Stimulated activated CD4-positive, alpha-beta T cell treated with anti-CD3 and anti-CD28 coated beads, Interleukin-12 subunit alpha, Interleukin-12 subunit beta, amount 100 ng/mL, for 24 hours (primary cell): ENCODE data around the gene MS4A15.
"Not testable (repeated sequence)": the region's sequence is repeated elsewhere in the genome, so short reads cannot be mapped to it uniquely, and the experiment has no call there.

Experiments used
- DNase-seq, 2 experiments: peaks; one replicate each; pipeline ENCODE4 v3.0.0-alpha.2; 2020; ENCODE audit warnings: low read depth in 2 of 2

Gene MS4A15

DNA sequence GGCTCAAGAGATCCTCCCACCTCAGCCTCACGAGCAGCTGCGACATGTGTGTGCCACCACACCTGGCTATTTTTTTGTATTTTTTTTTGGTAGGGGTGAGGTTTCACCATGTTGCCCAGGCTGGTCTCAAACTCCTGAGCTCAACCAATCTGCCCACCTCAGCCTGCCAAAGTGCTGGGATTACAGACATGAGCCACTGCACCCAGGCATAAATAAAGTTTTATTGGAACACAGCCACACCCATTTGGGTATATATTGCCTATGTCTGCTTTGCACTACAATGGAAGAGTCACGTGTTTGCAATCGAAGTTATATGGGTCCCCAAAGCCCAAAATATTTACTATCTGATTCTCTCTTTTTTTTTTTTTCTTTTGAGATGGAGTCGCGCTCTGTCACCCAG is 1.8 kb upstream of the MS4A15 start:
- no peak for DNase-seq

DNA sequence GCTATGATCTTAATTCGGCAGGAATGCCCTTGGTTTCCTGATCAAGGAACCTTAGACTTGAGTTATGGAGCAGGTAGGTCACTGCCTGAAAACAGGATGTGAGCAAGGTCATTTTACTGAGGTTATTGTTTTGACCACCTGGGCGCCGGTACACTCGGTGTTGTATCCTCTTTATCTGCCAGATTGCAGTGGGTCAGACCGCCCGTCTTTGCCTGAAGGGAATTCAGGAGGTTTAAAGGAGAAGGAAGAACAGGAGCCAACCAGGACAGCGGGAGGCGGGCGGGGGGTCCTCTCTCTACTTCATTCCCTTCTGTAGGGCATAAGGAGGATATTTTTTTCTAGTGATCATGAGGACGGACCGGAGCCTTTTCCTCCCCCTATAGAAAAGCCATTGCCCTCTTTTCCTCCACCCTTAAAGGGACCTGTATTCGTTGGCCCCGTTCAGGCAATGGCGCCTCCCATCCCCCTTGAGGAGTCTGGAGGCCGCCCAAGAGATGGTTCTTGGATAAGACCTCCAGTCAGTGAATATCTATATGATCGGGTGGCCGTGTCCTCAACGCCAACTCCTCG is 649 bp downstream of the MS4A15 start:
- no peak for DNase-seq

DNA sequence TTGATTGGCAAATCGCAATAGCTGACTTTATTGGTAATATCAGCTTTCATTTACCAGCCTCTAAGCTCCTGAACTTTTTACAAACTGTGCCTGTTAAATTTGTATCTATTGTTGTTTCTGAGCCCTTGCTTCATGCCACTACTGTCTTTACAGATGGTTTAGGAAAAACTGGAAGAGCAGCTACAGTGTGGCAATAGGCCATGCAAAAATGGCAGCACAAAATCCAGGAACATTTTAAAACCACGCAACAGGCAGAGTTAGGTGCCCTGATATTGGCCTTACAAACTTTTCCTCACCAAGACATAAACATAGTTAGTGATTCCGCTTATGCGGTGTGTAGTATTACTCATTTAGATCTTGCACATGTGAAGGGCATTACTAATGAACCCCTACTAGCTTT is 2.0 kb downstream of the MS4A15 start:
- DNase-seq, result not testable (repeated sequence)

DNA sequence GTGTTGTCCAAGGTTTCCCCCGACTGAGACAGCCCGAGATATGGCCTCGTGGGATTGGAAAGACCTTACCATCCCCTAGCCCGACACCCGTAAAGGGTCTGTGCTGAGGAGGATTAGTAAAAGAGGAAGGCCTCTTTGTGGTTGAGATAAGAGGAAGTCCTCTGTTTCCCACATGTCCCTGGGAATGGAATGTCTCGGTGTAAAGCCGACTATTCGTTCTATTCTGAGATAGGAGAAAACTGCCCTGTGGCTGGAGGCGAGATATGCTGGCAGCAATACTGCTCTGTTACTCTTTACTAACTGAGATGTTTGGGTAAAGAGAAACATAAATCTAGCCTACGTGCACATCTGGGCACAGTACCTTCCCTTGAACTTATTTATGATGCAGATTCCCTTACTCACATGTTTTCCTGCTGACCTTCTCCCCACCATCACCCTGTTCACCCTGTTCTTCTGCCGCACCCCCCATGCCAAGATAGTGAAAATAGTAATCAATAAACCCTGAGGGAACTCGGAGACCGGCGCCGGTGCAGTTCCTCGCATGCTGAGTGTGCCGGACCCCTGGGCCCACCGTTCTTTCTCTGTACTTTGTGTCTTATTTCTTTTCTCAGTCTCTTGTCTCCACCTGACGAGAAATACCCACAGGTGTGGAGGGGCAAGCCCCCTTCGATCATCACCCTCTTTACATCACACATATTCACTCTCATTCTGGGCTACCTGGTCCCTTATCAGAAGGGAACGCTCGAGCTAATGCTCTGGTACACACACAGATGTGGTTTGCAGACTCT is 3.0 kb downstream of the MS4A15 start:
- not testable (repeated sequence) for DNase-seq

DNA sequence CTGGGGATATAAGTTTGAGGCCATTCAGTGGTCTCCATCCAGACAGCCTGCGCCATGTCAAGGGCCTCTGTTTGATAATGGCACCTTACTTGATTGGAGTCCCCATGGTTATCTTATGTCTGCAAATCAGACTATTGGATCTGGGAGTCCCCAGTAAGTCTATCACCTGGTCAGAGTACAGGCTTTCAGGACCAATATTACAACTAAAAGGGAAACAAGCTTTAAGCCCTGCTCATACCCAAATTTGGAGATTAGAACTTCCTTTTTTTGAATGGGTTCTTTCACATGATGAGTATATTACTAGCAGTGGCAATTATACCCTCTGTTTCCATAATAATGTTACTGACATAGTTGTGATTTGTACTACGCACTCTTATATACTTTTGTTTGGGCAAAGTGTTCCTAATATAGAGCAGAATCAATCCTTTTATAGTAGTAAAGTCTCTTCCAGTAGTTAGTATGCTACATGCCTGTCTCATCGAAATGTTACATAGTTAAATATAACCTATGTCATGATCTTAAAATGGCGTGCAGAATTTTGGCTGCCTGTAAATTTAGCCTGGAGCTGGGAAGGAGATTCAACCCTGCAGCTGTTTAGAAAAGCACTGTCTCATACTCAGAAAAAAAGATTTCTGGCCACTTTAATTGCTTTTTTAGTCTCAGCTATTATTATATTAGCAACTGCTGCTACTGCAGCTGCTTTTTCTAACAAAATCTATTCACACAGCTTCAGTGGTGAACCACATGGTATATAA is 4.9 kb downstream of the MS4A15 start:
- no peak for DNase-seq

DNA sequence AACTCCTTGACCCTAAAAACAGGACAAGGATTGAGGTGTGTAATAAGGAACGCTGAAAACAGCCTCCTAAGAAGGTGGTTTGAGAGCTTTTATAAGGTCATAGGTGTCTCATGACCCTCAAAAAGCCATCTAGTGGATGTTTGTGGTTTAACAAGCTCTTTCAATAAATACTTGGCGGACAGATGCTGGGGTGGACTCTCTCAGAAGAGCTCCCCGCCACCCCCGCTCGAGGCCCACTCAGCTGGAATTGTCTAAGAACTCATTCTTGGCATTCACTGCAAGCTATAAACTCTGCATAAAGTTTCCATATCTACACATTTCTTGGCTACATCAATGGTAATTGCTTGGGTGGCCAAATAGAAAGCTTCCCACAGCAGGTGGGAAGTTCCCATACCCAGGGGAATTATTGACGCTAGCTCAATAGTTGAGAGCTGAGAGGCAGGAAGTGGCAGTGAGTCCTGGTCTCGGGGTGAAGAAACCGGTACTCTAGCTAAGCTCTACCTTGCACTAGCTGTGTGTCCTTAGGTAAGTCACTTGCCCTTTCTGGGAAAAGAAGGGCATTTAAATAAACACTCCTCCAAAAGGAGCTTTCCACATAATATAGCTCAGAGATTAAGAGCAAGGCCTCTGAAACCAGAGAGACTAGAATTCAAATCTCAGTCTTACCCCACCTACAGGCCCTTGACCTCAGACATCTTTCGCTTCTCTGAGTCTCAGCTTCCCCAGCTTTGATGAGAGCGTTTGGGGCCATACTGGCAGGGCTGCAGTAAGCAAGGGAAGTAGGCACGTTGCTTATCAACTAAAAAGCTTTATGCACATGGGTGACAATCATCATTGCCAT is 6.4 kb downstream of the MS4A15 start:
- no peak for DNase-seq

DNA sequence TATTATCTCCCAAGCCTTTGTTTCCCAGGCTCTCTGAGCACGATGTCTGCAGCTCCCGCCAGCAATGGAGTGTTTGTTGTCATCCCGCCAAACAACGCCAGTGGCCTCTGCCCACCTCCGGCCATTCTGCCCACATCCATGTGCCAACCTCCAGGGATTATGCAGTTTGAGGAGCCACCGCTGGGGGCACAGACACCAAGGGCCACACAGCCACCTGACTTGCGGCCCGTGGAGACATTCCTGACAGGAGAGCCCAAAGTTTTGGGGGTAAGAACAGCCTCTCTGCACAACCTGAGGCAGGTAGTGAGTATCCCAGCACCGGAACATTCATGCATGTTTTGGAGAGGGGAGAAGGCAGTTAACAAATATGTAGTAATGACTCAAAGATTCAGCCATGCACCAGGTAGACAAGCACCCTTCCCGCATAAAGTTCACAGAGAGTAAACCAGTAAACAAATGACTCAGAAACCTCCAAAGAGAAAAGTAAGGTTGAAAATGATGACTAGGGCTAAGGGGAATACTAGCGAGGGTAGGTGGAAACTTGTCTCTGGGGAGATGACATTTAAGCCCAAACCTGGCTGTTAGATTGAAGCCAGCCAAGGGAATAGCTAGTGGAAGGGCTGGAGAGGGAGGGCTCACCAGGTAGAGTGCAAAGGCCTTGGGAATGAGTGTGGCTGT is 7.2 kb downstream of the MS4A15 start:
- no peak for DNase-seq

DNA sequence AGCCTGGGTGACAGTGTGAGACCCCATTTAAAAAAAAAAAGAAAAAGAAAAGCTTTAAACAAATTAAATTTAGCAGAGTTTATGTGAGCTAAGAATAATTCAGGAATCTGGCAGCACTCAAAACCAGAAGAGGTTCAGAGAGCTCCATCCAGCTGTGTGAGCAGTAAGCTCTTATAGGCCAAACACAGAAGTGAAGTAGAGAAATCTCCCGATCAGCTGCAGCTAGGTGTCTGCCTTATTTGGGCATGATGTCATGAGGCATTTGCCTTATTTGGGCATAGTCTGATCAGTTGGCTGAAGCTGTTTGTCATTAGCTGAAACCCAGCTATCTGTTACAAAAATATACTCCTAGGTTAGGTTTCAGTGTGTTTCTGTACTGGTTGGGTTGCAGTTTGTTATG is 8.2 kb downstream of the MS4A15 start:
- DNase-seq, result no peak

DNA sequence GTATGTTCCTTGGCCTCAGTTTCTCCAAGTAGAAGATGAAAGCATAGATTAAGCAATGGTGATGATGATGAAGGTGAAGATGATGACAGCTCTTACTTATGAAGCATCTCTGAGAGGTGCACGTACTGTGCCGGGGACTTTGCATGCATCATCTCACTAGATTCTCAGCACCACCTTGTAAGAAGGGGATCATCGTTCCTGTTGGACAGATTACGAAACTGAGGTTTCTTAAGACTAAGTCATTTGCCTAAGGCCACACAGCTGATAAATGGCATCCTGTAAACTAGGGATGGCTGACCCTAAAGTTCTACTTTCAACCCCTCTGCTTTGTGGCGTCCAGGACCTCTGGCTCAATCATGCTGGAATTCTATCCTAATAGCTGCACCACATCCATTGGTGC is 8.7 kb downstream of the MS4A15 start:
- DNase-seq, result no peak

DNA sequence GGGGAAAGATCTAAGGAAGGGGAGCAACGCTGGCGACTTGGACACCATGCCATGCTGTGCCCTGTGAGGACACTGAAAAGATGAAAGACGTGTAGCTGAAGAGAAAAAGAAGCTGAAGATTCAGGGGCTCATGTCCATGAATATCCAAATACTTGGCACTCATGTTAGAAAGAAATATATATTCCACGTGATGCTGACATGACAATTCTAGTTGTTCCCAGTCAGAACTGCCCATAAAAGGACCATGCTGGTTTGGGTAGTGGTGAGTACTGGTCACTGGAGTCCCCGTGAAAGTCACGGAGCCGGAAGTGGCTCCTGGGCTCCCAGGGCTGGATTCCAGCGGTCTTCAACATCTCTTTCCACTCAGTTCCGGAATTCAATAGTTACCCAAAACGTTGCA is 9.9 kb downstream of the MS4A15 start:
- DNase-seq, result no peak

DNA sequence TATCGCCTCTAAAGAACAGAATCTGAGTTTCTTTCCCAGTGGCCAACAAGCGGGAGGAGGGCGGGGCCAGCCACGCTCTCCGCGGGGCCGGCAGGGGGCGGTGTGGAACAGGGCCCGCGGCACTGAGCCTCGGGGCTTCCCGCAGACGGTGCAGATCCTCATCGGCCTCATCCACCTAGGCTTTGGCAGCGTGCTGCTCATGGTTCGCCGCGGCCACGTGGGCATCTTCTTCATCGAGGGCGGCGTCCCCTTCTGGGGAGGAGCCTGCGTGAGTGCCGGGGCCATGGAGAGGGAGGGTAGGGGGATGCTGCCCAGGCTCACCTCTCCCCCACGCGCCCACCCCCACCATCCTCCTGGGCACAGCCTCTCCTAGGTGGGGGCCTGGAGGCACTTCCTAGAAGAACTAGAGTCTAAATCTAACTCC is 10.7 kb downstream of the MS4A15 start:
- peak in 1 of 2 experiments; percentile 31 for DNase-seq

DNA sequence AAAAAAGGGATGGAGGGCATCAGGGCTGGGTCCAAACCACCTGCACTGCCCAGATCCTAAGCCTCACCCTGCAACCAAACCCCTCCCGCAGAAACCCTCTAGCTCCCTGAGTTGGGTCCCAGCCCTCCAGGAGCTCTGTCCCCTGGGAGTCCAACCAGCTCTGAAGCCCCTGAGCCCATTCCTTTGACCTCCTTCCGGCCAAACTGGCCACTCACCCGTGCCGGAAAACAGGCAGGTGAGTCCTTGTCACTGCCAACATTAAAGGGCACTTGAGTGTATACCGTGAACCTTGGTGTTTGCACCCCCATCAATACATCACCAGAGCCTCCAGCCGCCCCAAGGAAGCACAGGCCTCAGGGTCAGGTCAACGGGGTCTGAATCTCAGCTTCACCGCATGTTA is 11.5 kb downstream of the MS4A15 start:
- no peak for DNase-seq

DNA sequence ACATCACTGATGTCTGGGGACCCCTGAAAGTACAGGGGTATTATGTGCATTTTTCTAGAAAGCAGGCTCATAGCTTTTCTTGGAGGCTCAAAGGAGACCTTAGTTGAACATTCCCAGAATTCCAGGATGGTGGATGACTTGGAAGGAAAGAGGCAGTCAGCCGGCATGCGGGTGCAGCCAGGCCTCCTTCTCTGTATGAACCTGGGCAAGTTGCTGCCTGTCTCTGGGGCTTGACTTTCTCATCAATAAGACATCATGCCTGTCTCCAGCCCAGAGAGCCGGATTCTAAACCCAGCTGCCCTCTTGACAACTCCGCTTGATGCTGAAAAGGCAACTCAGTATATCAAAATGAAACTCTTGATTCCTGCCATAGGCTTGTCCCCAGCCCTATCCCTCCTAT is 12.6 kb downstream of the MS4A15 start:
- DNase-seq, result no peak

DNA sequence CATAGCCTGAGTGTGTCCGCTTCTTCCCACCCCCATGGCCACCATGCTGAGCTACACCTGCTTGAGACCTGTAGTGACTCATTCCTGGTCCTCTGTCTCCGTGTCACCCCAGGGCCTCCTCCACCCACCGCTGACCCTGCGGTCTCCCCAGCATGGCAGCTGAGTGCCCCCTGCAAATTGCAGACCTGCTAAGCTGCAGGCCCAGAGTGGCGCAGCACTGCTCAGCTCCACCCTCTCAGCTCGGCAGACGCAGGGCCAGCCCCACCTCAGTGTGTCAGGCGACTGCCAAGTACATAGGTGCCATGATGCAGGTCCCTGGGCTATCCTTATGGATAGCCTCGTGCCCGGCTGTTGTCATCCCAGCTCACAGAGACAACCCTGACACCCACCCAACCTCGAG is 13.1 kb downstream of the MS4A15 start:
- no peak for DNase-seq

DNA sequence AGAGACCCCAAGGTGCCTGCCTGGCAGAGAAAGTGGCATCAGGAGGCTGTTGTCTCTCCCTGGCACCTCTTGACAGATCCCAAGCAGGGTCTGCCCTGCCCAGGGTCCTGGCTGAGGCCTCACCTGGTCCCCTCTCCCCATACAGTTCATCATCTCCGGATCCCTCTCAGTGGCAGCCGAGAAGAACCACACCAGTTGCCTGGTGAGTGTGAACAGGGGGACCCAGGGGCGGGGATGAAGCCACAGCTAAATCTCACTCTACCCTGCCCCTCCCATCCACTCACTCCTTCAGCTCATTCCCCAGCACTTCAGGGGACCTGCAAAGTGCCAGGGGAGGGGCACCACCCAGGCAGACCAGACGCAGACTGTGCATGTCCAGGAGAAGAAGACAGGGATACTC is 14.5 kb downstream of the MS4A15 start:
- no peak for DNase-seq

DNA sequence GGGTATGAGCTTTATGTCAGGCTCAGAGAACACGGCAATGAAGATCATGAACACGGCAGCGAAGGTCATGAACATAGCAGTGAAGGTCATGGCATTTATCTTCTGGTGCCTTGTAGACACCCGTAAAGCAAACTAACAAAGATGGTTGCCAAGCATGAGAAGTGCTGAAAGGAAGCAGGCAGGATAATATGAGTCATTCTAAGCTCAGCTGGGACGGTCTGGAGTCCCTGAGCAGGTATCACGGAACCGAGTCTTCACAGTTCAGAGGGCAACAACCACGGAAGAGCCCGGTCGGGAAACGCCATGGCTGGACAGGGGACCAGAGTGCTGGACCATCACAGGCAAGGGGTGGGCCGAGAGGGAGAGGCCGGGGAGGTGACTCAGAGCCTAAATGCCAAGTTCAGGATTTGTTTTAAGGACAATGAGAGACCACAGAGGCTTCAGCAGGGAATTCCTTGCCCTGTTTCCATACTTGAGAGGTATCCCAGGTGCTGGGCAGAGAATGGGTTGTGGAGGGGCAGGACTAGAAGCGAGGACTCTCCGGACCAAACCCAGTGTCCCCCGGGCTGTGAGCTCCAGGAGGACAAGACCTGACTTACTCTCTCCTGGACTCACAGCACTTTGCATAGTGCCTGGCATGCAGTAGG is 15.3 kb downstream of the MS4A15 start:
- no peak for DNase-seq

DNA sequence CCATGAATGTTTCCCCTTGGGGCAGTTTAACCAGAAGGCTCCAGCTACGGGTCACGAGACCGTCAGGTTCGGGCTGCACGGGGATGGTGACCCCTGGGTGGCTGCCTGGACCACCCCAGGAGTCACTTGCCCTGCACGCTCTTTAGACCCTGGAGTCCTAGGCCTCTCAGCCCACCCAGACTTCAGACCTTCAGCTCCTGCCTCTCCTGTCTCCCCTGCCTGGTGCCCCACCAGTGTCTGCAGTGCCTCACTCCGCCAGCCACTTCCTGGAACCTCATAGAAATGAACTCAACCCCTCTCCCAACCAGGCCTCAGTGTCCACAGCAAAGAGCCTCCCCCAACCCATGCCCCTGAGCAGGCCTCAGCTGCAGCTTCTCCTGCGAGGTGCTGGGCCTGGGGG is 16.0 kb downstream of the MS4A15 start:
- no peak for DNase-seq

DNA sequence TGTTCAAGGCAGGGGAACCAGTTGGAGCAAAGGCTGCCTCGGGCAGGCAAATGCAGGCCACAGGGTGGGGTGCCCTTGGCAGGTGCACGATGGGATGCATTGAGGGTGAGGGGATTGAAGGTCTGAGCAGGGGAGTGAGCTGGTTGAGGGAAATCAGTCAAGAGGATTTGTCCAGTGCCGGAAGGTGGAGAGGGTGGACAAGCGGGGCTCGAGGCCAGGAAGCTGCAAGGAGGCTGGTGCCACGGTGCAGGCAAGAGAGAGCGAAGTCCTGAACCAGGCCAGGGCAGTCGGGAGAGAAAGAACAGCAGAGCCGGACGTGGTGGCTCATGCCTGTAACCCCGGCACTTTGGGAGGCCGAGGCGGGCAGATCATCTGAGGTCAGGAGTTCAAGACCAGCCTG is 18.1 kb downstream of the MS4A15 start:
- DNase-seq, result no peak

DNA sequence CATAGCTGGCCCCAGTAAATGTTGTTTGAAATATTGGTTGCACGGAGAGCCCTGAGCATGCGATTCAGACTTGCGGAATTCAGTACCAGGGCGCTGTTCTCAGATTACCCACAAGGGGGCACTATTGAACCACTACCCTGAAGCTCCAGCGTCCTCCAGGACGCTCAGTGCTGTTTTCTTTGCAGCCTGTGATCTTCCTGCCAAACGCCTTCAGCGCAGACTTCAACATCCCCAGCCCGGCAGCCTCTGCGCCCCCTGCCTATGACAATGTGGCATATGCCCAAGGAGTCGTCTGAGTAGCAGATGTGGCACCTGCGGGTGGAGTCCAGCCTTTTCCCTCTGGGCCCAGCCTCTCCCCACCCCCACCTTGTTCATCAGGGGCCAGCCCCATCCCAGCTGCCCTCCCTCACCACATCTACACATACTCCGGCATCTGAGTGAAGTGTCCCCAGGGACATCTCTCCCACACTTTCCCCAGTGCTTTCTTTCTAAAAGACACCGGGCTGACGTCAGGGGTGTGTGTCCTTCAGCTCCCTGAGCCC is 18.8 kb downstream of the MS4A15 start:
- peak; percentile 67 to 87 for DNase-seq

DNA sequence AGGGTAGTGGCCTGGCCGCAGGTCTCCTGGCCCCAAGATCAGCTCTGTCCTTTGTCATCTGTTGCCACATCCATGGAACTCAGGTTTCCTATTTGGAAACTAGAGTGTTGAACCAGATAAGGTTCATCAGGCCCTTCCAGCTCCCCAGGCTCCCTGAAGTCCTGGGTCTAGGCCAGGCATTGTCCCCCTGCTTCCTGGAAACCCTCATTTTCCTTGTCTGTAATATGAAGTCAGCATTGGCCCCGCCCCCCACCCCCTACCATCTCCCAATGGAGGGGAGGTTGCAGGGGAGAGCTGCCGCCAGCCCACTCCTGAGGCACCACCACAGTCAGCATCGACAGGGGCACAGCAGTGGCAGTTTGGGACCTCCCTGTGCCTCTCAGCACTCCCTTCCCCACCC is 19.5 kb downstream of the MS4A15 start:
- no peak for DNase-seq

DNA sequence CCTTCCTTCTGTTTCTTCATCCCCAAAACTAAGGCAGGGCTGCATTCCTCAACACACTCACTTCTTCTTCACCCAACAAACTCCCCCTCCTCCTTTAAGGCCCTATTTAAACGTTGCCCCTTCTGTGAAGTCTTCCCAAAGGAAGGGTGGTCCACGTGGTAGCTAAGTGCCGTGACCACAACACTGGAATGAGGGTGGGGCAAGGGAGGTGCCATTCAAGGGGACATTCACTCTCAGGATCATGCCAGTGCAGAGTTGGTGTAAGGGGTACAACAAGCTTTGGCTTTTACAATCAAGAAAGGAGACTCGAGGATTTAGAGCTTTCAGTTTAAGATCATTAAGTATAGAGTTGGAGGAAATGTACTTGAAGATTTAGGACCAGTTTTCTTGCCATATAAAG is 20.4 kb downstream of the MS4A15 start:
- DNase-seq, result no peak
